DND-41 (cell line): ENCODE results near the gene KNDC1.

ENCODE experiments used
- CTCF ChIP-seq: IDR thresholded peaks from 2 replicates; pipeline ENCODE4 v1.5.1; 2012; ENCODE audit warnings: borderline replicate concordance, low read length, moderate library complexity, mild to moderate bottlenecking; ENCODE audit not compliant: poor library complexity, severe bottlenecking; ENCODE audit errors: extremely low read depth
- EZH2 ChIP-seq: IDR thresholded peaks from 3 replicates; pipeline ENCODE4 v1.6.1; 2012; ENCODE audit warnings: borderline replicate concordance, low read depth, mild to moderate bottlenecking, moderate library complexity, low read length, inconsistent platforms; ENCODE audit not compliant: severe bottlenecking

- no peak for TF ChIP-seq CTCF
- no peak for TF ChIP-seq EZH2
These were observed 35.4 kb upstream of the KNDC1 start for GRCh38 chr10:133124357-133125211.
